GM23248 (cell line): Measurements from ENCODE around the gene ACTG1. TPM values are rescaled to one million over a fixed set of nuclear protein-coding genes. Genes with fewer than 3 reads are reported as not detected.

Experiments
- DNase-seq: peaks from one replicate; pipeline ENCODE4 v3.0.0-alpha.2; 2015
- H2AFZ ChIP-seq: fragments of 200-600 bp; sonication (generic); 2 replicates; pipeline ENCODE4 v1.6.1; 2016; ENCODE audit warnings: antibody characterized with exemption
- H3F3A ChIP-seq: fragments of 200-600 bp; sonication (generic); 2 replicates; pipeline ENCODE4 v1.6.1; 2016; ENCODE audit warnings: mild to moderate bottlenecking, antibody characterized with exemption, mixed run types; ENCODE audit not compliant: insufficient read depth
- H3K27ac ChIP-seq: fragments of 200-600 bp; sonication (generic); 2 replicates; pipeline ENCODE4 v1.5.1; 2016; ENCODE audit warnings: mild to moderate bottlenecking
- H3K27me3 ChIP-seq: fragments of 200-600 bp; sonication (generic); replicated peaks from 2 replicates; pipeline ENCODE4 v1.6.1; 2016; ENCODE audit warnings: mild to moderate bottlenecking; ENCODE audit not compliant: insufficient read depth
- H3K36me3 ChIP-seq: fragments of 200-600 bp; sonication (generic); 2 replicates; pipeline ENCODE4 v1.6.1; 2016; ENCODE audit warnings: low read depth, mild to moderate bottlenecking
- H3K4me1 ChIP-seq: fragments of 200-600 bp; sonication (generic); 2 replicates; pipeline ENCODE4 v1.6.1; 2016; ENCODE audit warnings: mild to moderate bottlenecking; ENCODE audit not compliant: insufficient read depth
- H3K4me2 ChIP-seq: fragments of 200-600 bp; sonication (generic); one replicate; pipeline ENCODE4 v1.6.1; 2016; ENCODE audit warnings: mild to moderate bottlenecking; ENCODE audit not compliant: unreplicated experiment
- H3K4me3 ChIP-seq: fragments of 200-600 bp; sonication (generic); 2 replicates; pipeline ENCODE4 v1.5.1; 2016; ENCODE audit warnings: mild to moderate bottlenecking
- H3K79me2 ChIP-seq: fragments of 200-600 bp; sonication (generic); 2 replicates; pipeline ENCODE4 v1.6.1; 2016; ENCODE audit warnings: mild to moderate bottlenecking; ENCODE audit not compliant: insufficient read depth
- H3K9ac ChIP-seq: fragments of 200-600 bp; sonication (generic); 2 replicates; pipeline ENCODE4 v1.6.1; 2016; ENCODE audit warnings: mild to moderate bottlenecking
- H3K9me2 ChIP-seq: fragments of 200-600 bp; sonication (generic); 2 replicates; pipeline ENCODE4 v1.6.1; 2016; ENCODE audit warnings: mixed run types, mild to moderate bottlenecking, moderate library complexity; ENCODE audit not compliant: insufficient read depth
- H3K9me3 ChIP-seq: fragments of 200-600 bp; sonication (generic); one replicate; pipeline ENCODE4 v1.6.1; 2017; ENCODE audit warnings: low read depth
- H4K20me1 ChIP-seq: fragments of 200-600 bp; sonication (generic); 2 replicates; pipeline ENCODE4 v1.6.0; 2016; ENCODE audit not compliant: insufficient read depth
- EZH2 ChIP-seq: fragments of 200-600 bp; sonication (generic); IDR thresholded peaks from 2 replicates; pipeline ENCODE4 v1.6.1; 2018; ENCODE audit warnings: antibody characterized with exemption, mild to moderate bottlenecking; ENCODE audit not compliant: insufficient read depth, poor library complexity, severe bottlenecking
- EZH2phosphoT487 ChIP-seq: fragments of 200-600 bp; sonication (generic); IDR thresholded peaks from 2 replicates; pipeline ENCODE4 v1.6.1; 2018; ENCODE audit warnings: antibody characterized with exemption, moderate library complexity, mild to moderate bottlenecking, low read depth; ENCODE audit not compliant: insufficient read depth
- WGBS, 2 experiments: methylation state at CpG; one replicate each; pipeline ENCODE4 v1.1.6; 2015 to 2017; ENCODE audit warnings: low lambda C conversion rate in 2 of 2, low coverage in 1 of 2; ENCODE audit errors: missing lambda C conversion rate in 2 of 2; 5-methylcytosine and 5-hydroxymethylcytosine counted together
- in situ Hi-C: fragments of 300-500 bp; cut with MboI; formaldehyde crosslinking; loops from 2 replicates; pipeline ENCODE4 v1.15.0; 2020
- polyA plus RNA-seq: library from polyadenylated mRNA; unstranded; fragments of >200 nt; fragmentation: Nextera tagmentation; extraction: Ambion mirVana; gene quantifications from 2 replicates; pipeline ENCODE4 v1.2.1, GENCODE V29; 2016
- total RNA-seq: library from RNA; depleted of rRNA; stranded (reverse); fragments of >200 nt; shearing (Covaris generic); gene quantifications from 2 replicates; pipeline ENCODE4 v1.2.3, GENCODE V29; 2014

The ACTG1 gene
- total and polyA plus RNA-seq, 2 experiments from 2014 or later: 3,778 to 9,349 TPM

DNA sequence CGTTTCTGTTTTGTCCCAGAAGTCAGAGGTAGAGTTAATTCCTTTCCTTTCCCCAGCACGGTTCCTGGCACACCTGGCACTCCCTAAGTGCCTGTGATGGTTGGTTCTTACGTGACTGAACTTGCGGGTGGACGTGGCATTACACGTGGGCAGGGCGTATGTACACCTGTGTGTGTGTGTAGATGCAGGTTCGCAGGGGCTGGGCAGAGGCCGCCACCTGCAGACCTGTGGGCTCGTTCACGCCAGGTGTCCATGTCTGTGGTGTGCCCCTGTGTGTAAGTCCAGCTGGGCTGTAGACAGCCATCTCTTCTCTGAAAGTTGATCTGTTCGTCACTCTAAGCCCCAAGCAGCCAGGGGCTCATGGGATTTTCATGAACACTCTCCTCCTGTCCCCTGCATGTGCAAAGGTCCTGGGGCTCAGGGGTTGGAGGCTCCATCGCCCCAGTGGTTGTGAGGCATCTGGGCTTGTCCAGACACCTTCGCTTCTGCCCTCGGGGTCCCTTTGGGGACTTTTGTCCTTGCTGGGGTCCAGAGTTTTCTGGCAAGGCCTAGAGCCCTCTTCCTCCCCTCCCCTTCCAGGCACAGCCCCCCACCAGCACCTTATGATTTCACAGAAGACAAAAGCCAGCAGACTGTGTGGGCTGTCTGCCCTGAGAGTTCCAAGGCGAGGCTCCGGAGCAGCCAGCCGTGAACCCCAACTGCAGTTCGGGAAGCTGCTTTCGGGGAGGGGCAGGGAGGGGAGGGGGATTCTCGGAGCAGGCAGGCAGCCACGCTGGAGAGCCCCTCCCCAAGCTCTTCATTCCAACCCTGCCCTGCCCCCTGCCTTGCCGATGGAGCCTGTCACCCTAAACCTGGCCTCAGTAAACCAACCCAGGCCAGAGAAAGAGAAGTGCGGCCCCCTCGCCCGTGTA lies 10.1 kb upstream of the ACTG1 start:
- Histone ChIP-seq H3K36me3 (no peaks in the 10 kb centered on the region), H3K9ac (no peak overlapping the region), H3K9me3 (no peaks in the 10 kb centered on the region), H3K27me3 (no peaks in the 10 kb centered on the region), H3K4me3 (no peak overlapping the region), H3F3A (peaks cover 11% of the 10 kb centered on the region; the same call in 1 of the 2 replicates), H4K20me1 (no peaks in the 10 kb centered on the region), H3K9me2 (no peaks in the 10 kb centered on the region), H3K79me2 (peaks cover 6% of the 10 kb centered on the region), H3K27ac (no peak overlapping the region), H3K4me1 (peaks cover 22% of the 10 kb centered on the region), H2AFZ (no peak overlapping the region), H3K4me2 (no peak overlapping the region)
- TF ChIP-seq EZH2phosphoT487 (no peak), EZH2 (no peak)
- 57 to 69% methylated on average over 22 to 26 of the region's 26 CpGs for WGBS, 2 experiments
- in situ Hi-C loops: no loop called here
- peak; percentile 63 for DNase-seq

- Histone ChIP-seq H3K9me3 (no peaks in the 10 kb centered on the region), H3K4me3 (no peak overlapping the region), H3K9me2 (no peaks in the 10 kb centered on the region), H3K4me1 (peaks cover 34% of the 10 kb centered on the region), H2AFZ (no peak overlapping the region), H3K9ac (no peak overlapping the region), H3F3A (peaks cover 25% of the 10 kb centered on the region), H3K27ac (no peak overlapping the region), H4K20me1 (no peaks in the 10 kb centered on the region), H3K36me3 (no peaks in the 10 kb centered on the region), H3K4me2 (no peak overlapping the region), H3K27me3 (no peaks in the 10 kb centered on the region), H3K79me2 (peaks cover 31% of the 10 kb centered on the region)
- DNase-seq: no peak
- in situ Hi-C loops: no loop called here
- whole genome bisulfite sequencing, 2 experiments: 86 to 90% methylated on average over 14 of the region's 14 CpGs
- no peak for TF ChIP-seq EZH2
- TF ChIP-seq EZH2phosphoT487: no peak
These were observed 7.7 kb upstream of the ACTG1 start for GRCh38 chr17:81520021-81520901.

- no peak overlapping the region for H3K27ac ChIP-seq
- in situ Hi-C loops: no loop called here
- peak overlapping the region; percentile 53 for H3K9ac ChIP-seq
- H3K27me3 ChIP-seq: no peaks in the 10 kb centered on the region
- H4K20me1 ChIP-seq: no peaks in the 10 kb centered on the region
- DNase-seq: peak; percentile 59
- peak overlapping the region; percentile 91 for H3K4me2 ChIP-seq
- no peaks in the 10 kb centered on the region for H3K36me3 ChIP-seq
- peaks cover 34% of the 10 kb centered on the region for H3K4me1 ChIP-seq
- 12 to 21% methylated on average over 39 to 55 of the region's 61 CpGs for WGBS, 2 experiments
- no peaks in the 10 kb centered on the region for H3K9me2 ChIP-seq
- TF ChIP-seq EZH2phosphoT487 (no peak), EZH2 (no peak)
- H2AFZ ChIP-seq: no peak overlapping the region
- peaks cover 34% of the 10 kb centered on the region for H3K79me2 ChIP-seq
- peaks cover 27% of the 10 kb centered on the region for H3F3A ChIP-seq
- peak overlapping the region; percentile 87 for H3K4me3 ChIP-seq
- H3K9me3 ChIP-seq: no peaks in the 10 kb centered on the region
These were observed 6.9 kb upstream of the ACTG1 start for GRCh38 chr17:81519284-81520020.
